Testis (tissue), 2 donors: Measurements from ENCODE around the gene HLF.

Experiments
- CTCF ChIP-seq, 3 experiments: fragments of 450-650 bp in 2 of 3; fragments of 200-600 bp in 1 of 3; sonication (generic) in 1 of 3; IDR thresholded peaks; one replicate each; pipeline ENCODE4 v1.5.1; 2016 to 2019; ENCODE audit warnings: antibody characterized with exemption in 3 of 3, mild to moderate bottlenecking in 2 of 3, moderate library complexity in 1 of 3
- POLR2A ChIP-seq: fragments of 450-650 bp; IDR thresholded peaks from one replicate; pipeline ENCODE4 v1.6.1; 2017; ENCODE audit warnings: antibody characterized with exemption, mild to moderate bottlenecking, moderate library complexity

GRCh38 chr17:55366020-55366481 lies 101.3 kb downstream of the HLF start:
- TF ChIP-seq CTCF (IDR thresholded peaks at IDR 0.05) = no peak
- no peak for TF ChIP-seq POLR2A
